DOHH2 (cell line): Measurements from ENCODE around the gene SMAD3.

ENCODE experiments used
- H3F3A ChIP-seq: fragments of 200-600 bp; sonication (generic), shearing (Covaris generic); 2 replicates; pipeline ENCODE4 v1.6.0; 2016; ENCODE audit warnings: antibody characterized with exemption, mild to moderate bottlenecking; ENCODE audit not compliant: control insufficient read depth, insufficient read depth
- H3K27ac ChIP-seq: fragments of 200-600 bp; sonication (generic); 2 replicates; pipeline ENCODE4 v1.5.1; 2014; ENCODE audit warnings: low read depth, mild to moderate bottlenecking, low read length, moderate library complexity
- H3K27me3 ChIP-seq: fragments of 200-600 bp; sonication (generic); 2 replicates; pipeline ENCODE4 v1.6.1; 2014; ENCODE audit warnings: mild to moderate bottlenecking, low read length, mixed read lengths; ENCODE audit not compliant: control insufficient read depth
- H3K36me3 ChIP-seq: fragments of 200-600 bp; sonication (generic); 2 replicates; pipeline ENCODE4 v1.6.1; 2014; ENCODE audit warnings: mild to moderate bottlenecking, low read length, moderate library complexity, mixed read lengths; ENCODE audit not compliant: control insufficient read depth
- H3K4me1 ChIP-seq: fragments of 200-600 bp; sonication (generic); 2 replicates; pipeline ENCODE4 v1.6.1; 2014; ENCODE audit warnings: mild to moderate bottlenecking, low read length, mixed read lengths; ENCODE audit not compliant: control insufficient read depth
- H3K4me2 ChIP-seq: fragments of 200-600 bp; sonication (generic); 2 replicates; pipeline ENCODE4 v1.6.0; 2014; ENCODE audit warnings: mild to moderate bottlenecking, low read length, moderate library complexity
- H3K4me3 ChIP-seq: fragments of 200-600 bp; sonication (generic); 2 replicates; pipeline ENCODE4 v1.5.1; 2014; ENCODE audit warnings: mild to moderate bottlenecking, low read length, mixed read lengths
- H3K79me2 ChIP-seq: fragments of 200-600 bp; sonication (generic); 2 replicates; pipeline ENCODE4 v1.6.1; 2014; ENCODE audit warnings: mild to moderate bottlenecking, low read length, mixed read lengths; ENCODE audit not compliant: control insufficient read depth
- H3K9me2 ChIP-seq: fragments of 200-600 bp; sonication (generic); replicated peaks from 2 replicates; pipeline ENCODE4 v1.6.1; 2014; ENCODE audit warnings: mild to moderate bottlenecking, low read length, mixed read lengths; ENCODE audit not compliant: control insufficient read depth
- H3K9me3 ChIP-seq: fragments of 200-600 bp; sonication (generic); 2 replicates; pipeline ENCODE4 v1.6.1; 2014; ENCODE audit warnings: antibody characterized with exemption, low read length, mixed read lengths; ENCODE audit not compliant: control insufficient read depth, insufficient read depth
- H4K20me1 ChIP-seq: fragments of 200-600 bp; sonication (generic); 2 replicates; pipeline ENCODE4 v1.6.0; 2014; ENCODE audit warnings: low read depth, mild to moderate bottlenecking, antibody characterized with exemption, low read length, moderate library complexity; ENCODE audit not compliant: control insufficient read depth, insufficient read depth
- EZH2phosphoT487 ChIP-seq: fragments of 200-600 bp; sonication (generic); IDR thresholded peaks from 2 replicates; pipeline ENCODE4 v1.6.1; 2017; ENCODE audit warnings: borderline replicate concordance, mild to moderate bottlenecking, antibody characterized with exemption, low read length, moderate library complexity, mixed read lengths
- TF ChIP-seq, protein P1 (sequence below): fragments of 200-600 bp; sonication (generic); IDR thresholded peaks from one replicate; pipeline ENCODE4 v1.5.1; 2014; ENCODE audit warnings: antibody characterized with exemption, mild to moderate bottlenecking, low read depth, low read length; ENCODE audit not compliant: poor library complexity, severe bottlenecking

Gene SMAD3

DNA sequence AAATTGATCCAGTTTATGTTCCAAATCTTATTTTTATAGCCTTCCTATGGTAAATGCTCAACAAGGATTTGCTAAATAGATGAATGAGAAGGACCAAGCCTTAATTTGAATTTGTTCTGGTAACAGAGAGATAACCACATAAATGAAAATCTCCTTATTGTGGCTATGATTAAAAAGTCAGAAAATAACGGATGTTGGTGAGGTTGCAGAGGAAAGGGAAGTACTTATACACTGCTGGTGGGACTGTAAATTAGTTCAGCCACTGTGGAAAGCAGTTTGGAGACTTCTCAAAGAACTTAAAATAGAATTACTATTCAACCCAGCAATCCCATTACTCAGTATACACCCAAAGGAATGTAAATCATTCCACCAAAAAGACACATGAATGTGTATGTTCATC, 162.9 kb downstream of the SMAD3 start:
- no peak overlapping the region for H3K4me3 ChIP-seq
- no peaks in the 10 kb centered on the region for H3K9me2 ChIP-seq
- no peaks in the 10 kb centered on the region for H3F3A ChIP-seq
- H4K20me1 ChIP-seq = no peaks in the 10 kb centered on the region
- no peaks in the 10 kb centered on the region for H3K79me2 ChIP-seq
- H3K27ac ChIP-seq = no peak overlapping the region
- H3K9me3 ChIP-seq = no peaks in the 10 kb centered on the region
- H3K27me3 ChIP-seq = no peaks in the 10 kb centered on the region
- TF ChIP-seq EZH2phosphoT487 = no peak
- TF ChIP-seq, protein P1, sequence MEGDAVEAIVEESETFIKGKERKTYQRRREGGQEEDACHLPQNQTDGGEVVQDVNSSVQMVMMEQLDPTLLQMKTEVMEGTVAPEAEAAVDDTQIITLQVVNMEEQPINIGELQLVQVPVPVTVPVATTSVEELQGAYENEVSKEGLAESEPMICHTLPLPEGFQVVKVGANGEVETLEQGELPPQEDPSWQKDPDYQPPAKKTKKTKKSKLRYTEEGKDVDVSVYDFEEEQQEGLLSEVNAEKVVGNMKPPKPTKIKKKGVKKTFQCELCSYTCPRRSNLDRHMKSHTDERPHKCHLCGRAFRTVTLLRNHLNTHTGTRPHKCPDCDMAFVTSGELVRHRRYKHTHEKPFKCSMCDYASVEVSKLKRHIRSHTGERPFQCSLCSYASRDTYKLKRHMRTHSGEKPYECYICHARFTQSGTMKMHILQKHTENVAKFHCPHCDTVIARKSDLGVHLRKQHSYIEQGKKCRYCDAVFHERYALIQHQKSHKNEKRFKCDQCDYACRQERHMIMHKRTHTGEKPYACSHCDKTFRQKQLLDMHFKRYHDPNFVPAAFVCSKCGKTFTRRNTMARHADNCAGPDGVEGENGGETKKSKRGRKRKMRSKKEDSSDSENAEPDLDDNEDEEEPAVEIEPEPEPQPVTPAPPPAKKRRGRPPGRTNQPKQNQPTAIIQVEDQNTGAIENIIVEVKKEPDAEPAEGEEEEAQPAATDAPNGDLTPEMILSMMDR = no peak
- H3K36me3 ChIP-seq = peaks cover 53% of the 10 kb centered on the region
- peaks cover 23% of the 10 kb centered on the region for H3K4me1 ChIP-seq
- H3K4me2 ChIP-seq = no peak overlapping the region

DNA sequence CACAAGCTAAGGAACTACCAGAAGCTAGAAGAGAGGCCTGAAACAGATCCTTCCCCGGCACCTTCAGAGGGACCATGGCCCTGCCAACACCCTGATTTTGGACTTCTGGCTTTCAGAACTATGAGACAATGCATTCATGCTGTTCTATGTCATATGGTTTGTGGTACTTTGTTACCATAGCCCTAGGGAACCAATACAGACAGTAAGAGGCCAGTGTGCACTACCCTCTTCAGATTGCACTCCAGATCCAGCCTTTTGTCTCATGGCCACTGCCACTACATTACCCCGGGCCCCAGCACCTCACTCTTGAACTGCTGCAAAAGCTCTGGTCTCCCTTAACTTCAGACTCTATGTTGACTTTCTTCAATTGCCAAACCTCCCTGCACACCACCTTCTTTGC, 165.1 kb downstream of the SMAD3 start:
- no peak overlapping the region for H3K27ac ChIP-seq
- no peaks in the 10 kb centered on the region for H3K79me2 ChIP-seq
- H3K4me3 ChIP-seq = no peak overlapping the region
- H3K4me2 ChIP-seq = no peak overlapping the region
- TF ChIP-seq, protein P1 = no peak
- TF ChIP-seq EZH2phosphoT487 = no peak
- no peaks in the 10 kb centered on the region for H4K20me1 ChIP-seq
- H3F3A ChIP-seq = no peaks in the 10 kb centered on the region
- no peaks in the 10 kb centered on the region for H3K9me3 ChIP-seq
- no peaks in the 10 kb centered on the region for H3K9me2 ChIP-seq
- no peaks in the 10 kb centered on the region for H3K27me3 ChIP-seq
- H3K36me3 ChIP-seq = peaks cover 69% of the 10 kb centered on the region
- peaks cover 18% of the 10 kb centered on the region for H3K4me1 ChIP-seq

- Histone ChIP-seq H3K9me2 (no peaks in the 10 kb centered on the region), H3K4me3 (no peak overlapping the region), H3K27ac (no peak overlapping the region), H3K79me2 (peaks cover 6% of the 10 kb centered on the region), H3K4me2 (no peak overlapping the region), H3K36me3 (peaks cover 60% of the 10 kb centered on the region), H4K20me1 (0 out of 2 replicates have a peak, but pooled peaks cover 2% of the 10 kb centered on the region), H3F3A (no peaks in the 10 kb centered on the region), H3K9me3 (no peaks in the 10 kb centered on the region), H3K27me3 (no peaks in the 10 kb centered on the region), H3K4me1 (peaks cover 14% of the 10 kb centered on the region)
- TF ChIP-seq EZH2phosphoT487 = no peak
- TF ChIP-seq, protein P1 = no peak
These were observed 167.2 kb downstream of the SMAD3 start for GRCh38 chr15:67232591-67232990.
